Spleen (tissue), 11 donors: ENCODE measurements around the gene DUSP6. TPM values are rescaled to one million over a fixed set of nuclear protein-coding genes. Genes with fewer than 3 reads are reported as not detected.

Experiments
- DNase-seq: peaks from one replicate; pipeline ENCODE4 v3.0.0-alpha.2; 2020
- H3K27ac ChIP-seq, 8 donors: fragments of 200-600 bp; sonication (generic) in 7 of 8; 1 replicate in 4 of 8; 2 replicates in 4 of 8; pipeline versions ENCODE4 v1.5.0 to v1.8.0; 2016 to 2021; ENCODE audit warnings: inconsistent platforms in 4 of 8, mild to moderate bottlenecking in 4 of 8, moderate library complexity in 1 of 8
- H3K27me3 ChIP-seq, 7 donors: fragments of 200-600 bp; sonication (generic) in 6 of 7; replicated peaks in 1 of 7; 1 replicate in 4 of 7; 2 replicates in 3 of 7; pipeline versions ENCODE4 v1.5.0 to v1.8.0; 2016 to 2021; ENCODE audit warnings: inconsistent platforms in 3 of 7, mild to moderate bottlenecking in 1 of 7
- H3K36me3 ChIP-seq, 6 donors: fragments of 200-600 bp; sonication (generic) in 5 of 6; 1 replicate in 4 of 6; 2 replicates in 2 of 6; pipeline versions ENCODE4 v1.5.0 to v1.8.0; 2016 to 2021; ENCODE audit warnings: inconsistent platforms in 2 of 6
- H3K4me1 ChIP-seq, 6 donors: fragments of 200-600 bp; sonication (generic) in 5 of 6; 1 replicate in 3 of 6; 2 replicates in 3 of 6; pipeline versions ENCODE4 v1.5.0 to v1.8.0; 2016 to 2021; ENCODE audit warnings: inconsistent platforms in 3 of 6
- H3K4me3 ChIP-seq, 8 donors: fragments of 200-600 bp; sonication (generic) in 7 of 8; 1 replicate in 4 of 8; 2 replicates in 4 of 8; pipeline versions ENCODE4 v1.5.0 to v1.8.0; 2016 to 2021; ENCODE audit warnings: inconsistent platforms in 4 of 8, mild to moderate bottlenecking in 4 of 8, moderate library complexity in 2 of 8
- H3K9me3 ChIP-seq, 8 donors: fragments of 200-600 bp; sonication (generic) in 7 of 8; 1 replicate in 4 of 8; 2 replicates in 4 of 8; pipeline versions ENCODE4 v1.5.0 to v1.8.0; 2016 to 2021; ENCODE audit warnings: inconsistent platforms in 4 of 8
- POLR2A ChIP-seq, 3 donors: fragments of 450-650 bp; IDR thresholded peaks; one replicate each; pipeline ENCODE4 v1.5.1; 2017; ENCODE audit warnings: antibody characterized with exemption in 3 of 3, mild to moderate bottlenecking in 1 of 3
- POLR2AphosphoS5 ChIP-seq, 3 donors: sonication (generic); formaldehyde crosslinking; IDR thresholded peaks; one replicate each; pipeline ENCODE4 v1.5.1; 2017; ENCODE audit warnings: antibody characterized with exemption in 3 of 3
- WGBS, 5 donors: extraction: QIAGEN DNeasy Blood & Tissue Kit in 3 of 5; methylation state at CpG; one replicate each; pipeline versions ENCODE4 v1.1.5 to v1.1.7; 2013 to 2018; 5-methylcytosine and 5-hydroxymethylcytosine counted together
- intact Hi-C: fragments of 100-400 bp; cut with DNase I; formaldehyde crosslinking; loops from one replicate; pipeline ENCODE4 v1.15.0; 2023; ENCODE audit warnings: low total_unique reads
- polyA plus RNA-seq, 3 donors: library from polyadenylated mRNA; stranded (reverse); fragments of 200-250 nt; gene quantifications; one replicate each; pipeline ENCODE4 v1.2.1, GENCODE V29; 2013
- total RNA-seq, 7 donors: library from RNA; depleted of rRNA in 3 of 7; stranded (reverse); fragments of >200 nt in 3 of 7; fragmentation: NEBNext Ultra II Directional in 4 of 7; extraction: Animal tissue kit (Norgen Biotek cat#: 25700) in 4 of 7; gene quantifications; one replicate each; pipeline versions ENCODE4 v1.1.0 to v1.2.1, GENCODE V29; 2016 to 2021
- TF ChIP-seq, protein P1 (sequence below), 11 experiments: fragments of 200-600 bp in 7 of 11; fragments of 450-650 bp in 4 of 11; sonication (generic) in 4 of 11; IDR thresholded peaks in 8 of 11; conservative IDR thresholded peaks in 3 of 11; 1 replicate in 7 of 11; 2 replicates in 4 of 11; pipeline versions ENCODE4 v1.4.0 to v1.8.0; 2016 to 2021; ENCODE audit warnings: antibody characterized with exemption in 11 of 11, inconsistent platforms in 4 of 11, mild to moderate bottlenecking in 1 of 11
- donor health status: healthy with polysubstance abuse.
- donor health status: DM: no; HTN: no; CAD: no; lungs with moderate emphysema.
- donor health status: DM: no; HTN: no; CAD: no.
- donor health status: Bipolar disorder and iron deficiency.
- donor health status: healthy.
- donor health status: DM: no; HTN: no; CAD: no.
- donor health status: DM: yes; HTN: yes; CAD: no.

Gene DUSP6
- total and polyA plus RNA-seq, 10 donors: 34.7 to 193 (median 133) TPM

- no peak overlapping the region for H3K27ac ChIP-seq
- no peak for DNase-seq
- TF ChIP-seq, protein P1, sequence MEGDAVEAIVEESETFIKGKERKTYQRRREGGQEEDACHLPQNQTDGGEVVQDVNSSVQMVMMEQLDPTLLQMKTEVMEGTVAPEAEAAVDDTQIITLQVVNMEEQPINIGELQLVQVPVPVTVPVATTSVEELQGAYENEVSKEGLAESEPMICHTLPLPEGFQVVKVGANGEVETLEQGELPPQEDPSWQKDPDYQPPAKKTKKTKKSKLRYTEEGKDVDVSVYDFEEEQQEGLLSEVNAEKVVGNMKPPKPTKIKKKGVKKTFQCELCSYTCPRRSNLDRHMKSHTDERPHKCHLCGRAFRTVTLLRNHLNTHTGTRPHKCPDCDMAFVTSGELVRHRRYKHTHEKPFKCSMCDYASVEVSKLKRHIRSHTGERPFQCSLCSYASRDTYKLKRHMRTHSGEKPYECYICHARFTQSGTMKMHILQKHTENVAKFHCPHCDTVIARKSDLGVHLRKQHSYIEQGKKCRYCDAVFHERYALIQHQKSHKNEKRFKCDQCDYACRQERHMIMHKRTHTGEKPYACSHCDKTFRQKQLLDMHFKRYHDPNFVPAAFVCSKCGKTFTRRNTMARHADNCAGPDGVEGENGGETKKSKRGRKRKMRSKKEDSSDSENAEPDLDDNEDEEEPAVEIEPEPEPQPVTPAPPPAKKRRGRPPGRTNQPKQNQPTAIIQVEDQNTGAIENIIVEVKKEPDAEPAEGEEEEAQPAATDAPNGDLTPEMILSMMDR (IDR thresholded peaks at IDR 0.05 in 8 of 11, conservative IDR thresholded peaks at IDR 0.05 in 3 of 11): no peak
- TF ChIP-seq POLR2AphosphoS5 (IDR thresholded peaks at IDR 0.05) (no peak), POLR2A (IDR thresholded peaks at IDR 0.05) (no peak)
- peaks cover 0 to 44% (median 23%) of the 10 kb centered on the region in 6 donors for H3K4me1 ChIP-seq
- H3K27me3 ChIP-seq: no peaks in the 10 kb centered on the region
- H3K36me3 ChIP-seq: peaks cover 0 to 8% (median 0%) of the 10 kb centered on the region in 6 donors
- no peak overlapping the region for H3K4me3 ChIP-seq
- intact Hi-C loops: loop anchor here (10.0 kb wide), 1 partner anchor 304 kb away; no protein-coding TSS in a partner anchor
- H3K9me3 ChIP-seq: no peaks in the 10 kb centered on the region
These were observed 6.5 kb upstream of the DUSP6 start for GRCh38 chr12:89358805-89359204.

DNA sequence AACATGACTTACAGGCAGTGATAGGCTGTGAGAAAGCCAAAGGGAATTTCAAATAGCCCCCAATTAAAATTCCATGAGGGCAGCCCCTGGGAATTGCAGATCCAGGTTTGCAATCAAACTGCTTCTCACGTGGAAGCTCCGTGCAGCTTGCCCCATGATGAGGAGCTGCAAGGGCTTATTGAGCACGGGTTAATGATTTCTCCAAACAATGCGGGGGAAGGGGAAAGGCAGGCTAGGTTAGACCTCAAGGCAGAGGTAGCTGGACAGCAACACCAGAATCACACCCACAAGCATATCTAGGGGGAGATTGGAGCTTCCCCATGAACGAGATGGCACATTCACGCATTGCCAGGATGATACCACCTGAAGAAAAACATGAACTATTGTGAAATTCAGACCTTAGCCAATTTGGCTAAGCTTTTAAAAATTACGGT, 5.0 kb upstream of the DUSP6 start:
- 83 to 93% (median 86%) methylated on average over 7 of the region's 7 CpGs for WGBS, 5 donors
- no peak for DNase-seq

DNA sequence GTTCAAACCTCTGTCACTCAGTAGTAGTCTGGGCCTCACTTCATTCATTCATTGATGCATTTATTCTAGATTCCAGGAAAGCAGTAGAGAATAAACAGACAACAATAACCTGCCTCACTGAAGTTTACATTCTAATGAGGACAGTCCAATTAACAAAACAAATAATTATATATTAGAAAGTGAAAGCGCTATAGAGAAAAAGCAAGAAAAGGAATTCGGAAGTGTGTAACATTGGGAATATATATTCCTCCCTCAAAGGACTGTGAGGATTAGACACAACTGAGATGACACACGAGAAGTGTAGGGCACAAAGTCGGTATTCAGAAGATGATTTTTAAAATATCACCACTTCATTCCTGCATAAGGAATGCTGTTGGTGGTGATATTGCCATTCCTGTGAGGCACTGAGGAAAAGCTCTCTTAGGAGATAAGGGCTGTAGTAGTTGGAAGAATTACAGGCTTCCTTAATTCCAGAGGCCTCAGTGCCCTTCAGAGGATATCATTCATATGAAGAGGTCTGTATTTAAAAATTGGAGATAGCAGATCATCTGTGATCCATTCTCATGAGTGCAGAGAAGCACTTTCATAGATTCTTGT, 3.9 kb upstream of the DUSP6 start:
- Histone ChIP-seq H3K9me3 (no peaks in the 10 kb centered on the region), H3K4me3 (no peak overlapping the region), H3K4me1 (peaks cover 0 to 58% (median 31%) of the 10 kb centered on the region in 6 donors), H3K27me3 (no peaks in the 10 kb centered on the region), H3K27ac (peak overlapping the region in 4 of 8 donors; percentile 97 to 99 (median 98)), H3K36me3 (no peaks in the 10 kb centered on the region)
- DNase-seq: no peak
- 75 to 89% (median 88%) methylated on average over 4 of the region's 4 CpGs for WGBS, 5 donors
- TF ChIP-seq, protein P1 (IDR thresholded peaks at IDR 0.05 in 8 of 11, conservative IDR thresholded peaks at IDR 0.05 in 3 of 11): no peak
- no peak for TF ChIP-seq POLR2A (IDR thresholded peaks at IDR 0.05)
- TF ChIP-seq POLR2AphosphoS5 (IDR thresholded peaks at IDR 0.05): no peak
- intact Hi-C loops: loop anchor here (10.0 kb wide), 1 partner anchor 301 kb away; no protein-coding TSS in a partner anchor

More for the DNA sequence above, 5.0 kb upstream of the DUSP6 start:
- H3K27me3 ChIP-seq: no peaks in the 10 kb centered on the region
- H3K9me3 ChIP-seq: no peaks in the 10 kb centered on the region
- peaks cover 0 to 5% (median 0%) of the 10 kb centered on the region in 6 donors for H3K36me3 ChIP-seq
- H3K4me1 ChIP-seq: peaks cover 0 to 58% (median 31%) of the 10 kb centered on the region in 6 donors
- intact Hi-C loops: loop anchor here (10.0 kb wide), 1 partner anchor 303 kb away; no protein-coding TSS in a partner anchor
- H3K4me3 ChIP-seq: no peak overlapping the region
- H3K27ac ChIP-seq: peak overlapping the region in 1 of 8 donors; percentile 8
- TF ChIP-seq, protein P1 (IDR thresholded peaks at IDR 0.05 in 8 of 11, conservative IDR thresholded peaks at IDR 0.05 in 3 of 11): no peak
- TF ChIP-seq POLR2A (IDR thresholded peaks at IDR 0.05) (no peak), POLR2AphosphoS5 (IDR thresholded peaks at IDR 0.05) (no peak)
